Nasal cavity respiratory epithelium epithelial cell of viscerocranial mucosa (primary cell): ENCODE results near the gene STX7. TPM values are rescaled to one million over a fixed set of nuclear protein-coding genes. Genes with fewer than 3 reads are reported as not detected.

Source experiments
- total RNA-seq: library from RNA; depleted of rRNA; stranded (reverse); fragments of >200 nt; gene quantifications from 2 replicates; pipeline ENCODE4 v1.2.3, GENCODE V29; 2014

The STX7 gene, protein sequence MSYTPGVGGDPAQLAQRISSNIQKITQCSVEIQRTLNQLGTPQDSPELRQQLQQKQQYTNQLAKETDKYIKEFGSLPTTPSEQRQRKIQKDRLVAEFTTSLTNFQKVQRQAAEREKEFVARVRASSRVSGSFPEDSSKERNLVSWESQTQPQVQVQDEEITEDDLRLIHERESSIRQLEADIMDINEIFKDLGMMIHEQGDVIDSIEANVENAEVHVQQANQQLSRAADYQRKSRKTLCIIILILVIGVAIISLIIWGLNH
- 15.4 and 39.7 TPM in 2 replicates for total RNA-seq

DNA sequence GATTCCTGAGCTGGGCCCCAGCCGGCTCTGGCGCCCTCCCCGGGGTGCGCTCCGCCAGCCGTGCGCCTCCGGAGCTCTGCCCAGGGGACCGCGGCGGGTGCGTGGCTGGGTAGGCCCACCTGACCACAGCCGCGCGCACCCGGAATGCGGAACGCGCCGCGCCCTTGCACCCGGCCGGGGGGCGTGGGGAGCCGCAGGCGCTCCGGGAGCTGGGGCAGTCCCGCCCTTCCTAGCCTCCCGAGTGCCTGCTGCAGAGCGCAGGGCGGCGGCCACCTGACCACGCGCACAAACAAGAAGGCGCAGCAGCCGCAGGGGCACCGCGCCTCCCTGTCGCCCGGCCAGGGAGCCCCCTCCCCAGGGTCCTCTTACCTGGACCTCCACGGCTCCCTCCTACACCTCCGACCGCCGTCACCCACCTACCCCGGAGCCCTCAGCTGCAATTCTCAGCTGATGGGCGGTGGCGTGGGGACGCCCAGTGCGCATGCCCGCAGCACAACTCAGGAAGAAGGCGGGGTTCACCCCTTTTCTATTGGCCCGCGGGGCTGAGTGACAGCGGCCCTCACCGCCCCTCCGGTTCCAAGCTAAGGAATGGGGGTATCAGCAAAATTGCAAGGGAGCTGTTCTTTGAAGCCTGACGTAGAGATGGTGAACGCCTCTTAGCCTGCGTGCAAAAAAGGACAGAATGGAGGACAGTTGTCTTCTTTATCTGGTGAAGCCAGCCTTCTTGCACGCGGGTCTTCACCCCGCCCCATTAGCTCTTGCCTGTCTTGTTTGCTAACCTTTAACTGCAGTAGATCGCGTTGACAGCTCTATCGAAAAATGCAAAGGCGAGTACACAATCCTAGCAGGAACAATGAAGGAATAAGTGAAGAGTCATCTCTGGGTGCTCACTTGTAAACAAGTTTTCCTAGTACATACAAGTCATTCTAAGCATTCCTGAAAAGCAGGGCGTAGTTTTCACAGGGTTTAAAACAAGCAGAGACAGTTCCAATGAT, at the start of gene STX7:
Gene STX7 (minus strand): TSS at position 479 of the 995 bp plus-strand sequence. CDS start 9,586 bp downstream, outside the sequence.

DNA sequence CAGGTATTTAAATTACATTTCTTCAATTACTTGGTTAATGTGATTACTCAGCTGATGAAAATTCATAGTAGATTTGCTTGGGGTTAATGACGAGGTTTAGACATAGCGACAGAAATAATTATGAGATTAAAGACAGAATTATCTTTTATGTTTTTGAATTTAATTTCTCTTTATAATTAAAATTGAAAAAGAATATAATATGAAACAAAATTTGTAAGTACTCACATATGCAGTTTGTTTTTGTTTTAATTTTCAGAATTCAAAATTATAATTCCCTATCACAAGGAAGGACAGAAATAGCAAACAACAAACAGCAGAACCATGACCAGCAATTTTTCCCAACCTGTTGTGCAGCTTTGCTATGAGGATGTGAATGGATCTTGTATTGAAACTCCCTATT, 39.5 kb upstream of the STX7 start, which contains the start of gene TAAR8:
Gene TAAR8 (plus strand): TSS at position 301 of the 400 bp plus-strand sequence. CDS start 21 bp downstream, at position 322.

DNA sequence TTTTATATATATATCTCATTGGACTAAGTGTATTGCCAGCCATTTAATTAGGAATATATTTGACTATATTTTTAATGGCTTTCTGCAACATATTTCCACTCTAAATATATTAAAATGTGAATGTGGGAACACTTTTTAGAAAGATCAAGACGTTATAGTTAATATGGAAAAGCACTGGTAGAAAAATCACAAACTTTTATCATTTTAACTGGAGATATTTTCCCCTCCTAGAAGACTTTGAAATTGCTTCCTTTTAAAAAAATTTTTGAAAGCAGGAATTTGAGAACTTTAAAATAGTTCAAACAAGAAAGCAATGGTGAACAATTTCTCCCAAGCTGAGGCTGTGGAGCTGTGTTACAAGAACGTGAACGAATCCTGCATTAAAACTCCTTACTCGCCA, 25.1 kb upstream of the STX7 start, which contains the start of gene TAAR9:
Gene TAAR9 (plus strand): TSS at position 301 of the 400 bp plus-strand sequence. CDS start 13 bp downstream, at position 314.

DNA sequence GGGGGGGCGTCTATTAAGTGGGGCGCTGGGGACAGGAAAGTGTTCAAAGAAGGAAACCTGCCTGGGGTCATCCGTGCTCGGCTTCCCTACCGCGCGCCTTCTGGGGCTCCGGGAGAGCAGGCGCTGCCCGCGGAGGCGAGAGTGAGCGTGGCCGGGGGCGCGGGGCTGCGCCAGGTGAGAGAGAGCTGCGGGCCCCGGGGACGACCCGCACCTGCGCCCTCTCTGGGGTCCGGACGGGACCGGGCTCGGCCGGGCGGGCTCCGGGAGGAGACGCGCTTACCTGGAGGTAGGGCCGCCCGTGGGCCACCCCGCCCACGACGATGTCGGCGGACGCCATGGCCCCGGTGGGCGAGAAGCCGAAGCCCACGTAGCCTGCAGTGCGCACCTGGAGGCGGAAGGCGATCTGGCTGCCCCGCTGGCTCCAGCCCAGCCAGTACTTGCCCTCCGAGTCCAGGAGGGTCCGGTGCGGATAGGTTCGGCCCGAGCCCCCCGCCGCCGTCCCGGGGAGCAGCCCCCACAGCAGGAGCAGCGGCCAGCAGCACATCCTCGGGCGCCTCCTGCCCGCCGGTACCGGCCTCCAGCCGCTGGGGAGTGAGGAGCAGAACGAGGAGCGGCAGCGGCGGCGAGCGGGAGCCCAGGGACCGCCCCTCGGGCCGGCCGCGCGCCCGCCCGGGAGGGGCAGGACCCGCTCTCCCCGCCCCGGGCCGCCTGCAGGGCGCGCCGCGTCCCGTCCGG, 111.9 kb downstream of the STX7 start, which contains the start of gene MOXD1:
Gene MOXD1 (minus strand): TSS at position 593 of the 735 bp plus-strand sequence. CDS start 49 bp downstream, at position 544.

Other genes starting within 250 kb of the STX7 start
- 0.07 and 0.34 TPM in 2 replicates for gene MOXD1, start 111.6 kb downstream of the STX7 start, total RNA-seq
- not detected in 2 replicates for gene TAAR9, start 25.2 kb upstream of the STX7 start, total RNA-seq
- gene TAAR8, start 39.6 kb upstream of the STX7 start, total RNA-seq, result not detected in 2 replicates
- not detected in 2 replicates for gene TAAR6, start 57.2 kb upstream of the STX7 start, total RNA-seq
- not detected in 2 replicates for gene TAAR5, start 76.6 kb upstream of the STX7 start, total RNA-seq
- not detected in 2 replicates for gene TAAR2, start 111.2 kb upstream of the STX7 start, total RNA-seq
- gene TAAR1, start 146.1 kb upstream of the STX7 start, total RNA-seq, result not detected in 2 replicates
- 0.34 and 0.50 TPM in 2 replicates for gene VNN1, start 200.9 kb upstream of the STX7 start, total RNA-seq
- gene VNN2, start 244.8 kb upstream of the STX7 start, total RNA-seq, result 0.57 TPM in 1 of 2 replicates, not detected in the other